ENCODE results near the gene KMT2A.

The KMT2A gene

GRCh38 chr11:118491041-118491440 lies 54.7 kb downstream of the KMT2A start:
- H3K4me3 ChIP-seq (ENCODE audit: low read length), result no peak overlapping the region
- no peak for DNase-seq (ENCODE audit: low read depth)
- TF ChIP-seq CTCF (conservative IDR thresholded peaks at IDR 0.05; ENCODE audit: low read length), result no peak

DNA sequence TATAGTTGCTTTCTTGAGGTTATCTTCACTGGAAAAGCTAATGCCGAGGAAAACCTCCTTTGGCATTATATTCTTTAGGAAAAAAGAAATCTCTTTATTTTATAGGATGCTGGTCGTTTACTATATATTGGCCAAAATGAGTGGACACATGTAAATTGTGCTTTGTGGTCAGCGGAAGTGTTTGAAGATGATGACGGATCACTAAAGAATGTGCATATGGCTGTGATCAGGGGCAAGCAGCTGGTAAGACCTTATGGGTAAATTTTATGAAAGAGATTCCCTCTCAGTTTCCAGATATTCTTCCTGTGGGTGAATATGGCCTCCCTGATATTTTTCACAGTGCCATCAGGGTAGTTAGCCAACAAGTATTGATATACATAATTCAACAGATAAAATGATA lies 61.5 kb downstream of the KMT2A start:
- no peak for TF ChIP-seq CTCF (conservative IDR thresholded peaks at IDR 0.05; ENCODE audit: low read length)
- DNase-seq (ENCODE audit: low read depth), result peak; percentile 68
- no peak overlapping the region for H3K4me3 ChIP-seq (ENCODE audit: low read length)

DNA sequence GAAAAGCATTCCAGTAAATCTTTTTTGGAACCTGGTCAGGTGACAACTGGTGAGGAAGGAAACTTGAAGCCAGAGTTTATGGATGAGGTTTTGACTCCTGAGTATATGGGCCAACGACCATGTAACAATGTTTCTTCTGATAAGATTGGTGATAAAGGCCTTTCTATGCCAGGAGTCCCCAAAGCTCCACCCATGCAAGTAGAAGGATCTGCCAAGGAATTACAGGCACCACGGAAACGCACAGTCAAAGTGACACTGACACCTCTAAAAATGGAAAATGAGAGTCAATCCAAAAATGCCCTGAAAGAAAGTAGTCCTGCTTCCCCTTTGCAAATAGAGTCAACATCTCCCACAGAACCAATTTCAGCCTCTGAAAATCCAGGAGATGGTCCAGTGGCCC lies 66.9 kb downstream of the KMT2A start:
- no peak for TF ChIP-seq CTCF (conservative IDR thresholded peaks at IDR 0.05; ENCODE audit: low read length)
- DNase-seq (ENCODE audit: low read depth), result no peak
- no peak overlapping the region for H3K4me3 ChIP-seq (ENCODE audit: low read length)

DNA sequence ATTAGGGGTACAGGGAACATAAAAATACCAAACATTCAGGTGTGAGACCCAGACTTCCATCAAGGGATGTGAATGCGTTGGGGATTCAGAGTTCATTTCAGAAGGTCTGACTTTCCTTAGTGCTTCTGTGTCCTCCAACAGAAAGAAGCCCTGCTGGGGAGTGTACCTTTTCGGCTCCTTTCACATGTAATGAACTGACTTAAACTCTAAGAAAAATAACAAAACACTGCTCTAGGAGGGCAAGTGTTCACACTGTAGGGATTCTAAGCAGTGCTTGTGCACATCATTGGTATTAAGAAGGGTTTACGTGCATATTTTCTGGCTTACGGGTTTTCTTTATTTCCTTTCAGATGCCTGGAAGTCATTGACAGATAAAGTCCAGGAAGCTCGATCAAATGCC lies 75.3 kb downstream of the KMT2A start:
- no peak overlapping the region for H3K4me3 ChIP-seq (ENCODE audit: low read length)
- no peak for DNase-seq (ENCODE audit: low read depth)
- no peak for TF ChIP-seq CTCF (conservative IDR thresholded peaks at IDR 0.05; ENCODE audit: low read length)

DNA sequence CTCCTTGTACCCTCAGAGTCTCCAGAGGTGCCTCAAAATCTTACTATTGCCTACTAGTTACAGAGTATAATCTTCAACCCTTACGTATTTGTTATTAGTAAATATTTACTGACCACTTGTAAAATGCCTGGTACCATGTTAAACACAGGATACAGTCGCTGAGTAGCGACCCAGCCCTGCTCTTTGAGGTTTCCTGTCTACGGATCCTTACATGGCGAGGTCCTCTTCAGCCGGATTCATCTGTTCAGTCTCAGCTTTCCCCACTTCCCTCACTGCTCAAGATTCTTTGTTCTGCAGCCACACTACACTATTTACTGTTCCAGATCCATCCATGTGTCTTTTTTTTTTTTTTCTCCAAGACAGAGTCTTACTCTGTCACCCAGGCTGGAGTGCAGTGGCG lies 77.8 kb downstream of the KMT2A start:
- DNase-seq (ENCODE audit: low read depth), result no peak
- TF ChIP-seq CTCF (conservative IDR thresholded peaks at IDR 0.05; ENCODE audit: low read length), result no peak
- H3K4me3 ChIP-seq (ENCODE audit: low read length), result no peak overlapping the region

- TF ChIP-seq CTCF (conservative IDR thresholded peaks at IDR 0.05; ENCODE audit: low read length), result no peak
- H3K4me3 ChIP-seq (ENCODE audit: low read length), result no peak overlapping the region
- DNase-seq (ENCODE audit: low read depth), result no peak
Measured at GRCh38 chr11:118519549-118519948, 83.3 kb downstream of the KMT2A start.

DNA sequence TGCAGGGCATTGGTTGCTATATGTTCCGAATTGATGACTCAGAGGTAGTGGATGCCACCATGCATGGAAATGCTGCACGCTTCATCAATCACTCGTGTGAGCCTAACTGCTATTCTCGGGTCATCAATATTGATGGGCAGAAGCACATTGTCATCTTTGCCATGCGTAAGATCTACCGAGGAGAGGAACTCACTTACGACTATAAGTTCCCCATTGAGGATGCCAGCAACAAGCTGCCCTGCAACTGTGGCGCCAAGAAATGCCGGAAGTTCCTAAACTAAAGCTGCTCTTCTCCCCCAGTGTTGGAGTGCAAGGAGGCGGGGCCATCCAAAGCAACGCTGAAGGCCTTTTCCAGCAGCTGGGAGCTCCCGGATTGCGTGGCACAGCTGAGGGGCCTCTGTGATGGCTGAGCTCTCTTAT lies 85.6 kb downstream of the KMT2A start:
- H3K4me3 ChIP-seq (ENCODE audit: low read length), result no peak overlapping the region
- DNase-seq (ENCODE audit: low read depth), result no peak
- TF ChIP-seq CTCF (conservative IDR thresholded peaks at IDR 0.05; ENCODE audit: low read length), result no peak

All from AG10803 (cell line).